CD4-positive, CD25-positive, alpha-beta regulatory T cell (primary cell): Measurements from ENCODE around the gene TMEM169. TPM values are rescaled to one million over a fixed set of nuclear protein-coding genes. Genes with fewer than 3 reads are reported as not detected.

Source experiments
- ATAC-seq, 2 donors: fragments of 150-1000 bp; cut with Tn5 transposase; one replicate each; pipeline ENCODE4 v1.10.0; 2021; ENCODE audit warnings: low read depth in 2 of 2, moderate number of reproducible peaks in 2 of 2, moderate library complexity in 1 of 2
- DNase-seq, 3 donors: peaks; one replicate each; pipeline versions ENCODE4 v3.0.0 to v3.0.0-alpha.2; 2012 to 2022; ENCODE audit warnings: mixed read lengths in 1 of 3
- H3K27ac ChIP-seq: one replicate; pipeline ENCODE4 v1.7.0; 2013; ENCODE audit warnings: mild to moderate bottlenecking, low read length; ENCODE audit not compliant: insufficient read depth, poor library complexity, severe bottlenecking
- H3K27me3 ChIP-seq: one replicate; pipeline ENCODE4 v1.7.0; 2013; ENCODE audit warnings: low read length; ENCODE audit not compliant: control insufficient read depth, insufficient read depth
- H3K36me3 ChIP-seq: one replicate; pipeline ENCODE4 v1.7.0; 2013; ENCODE audit warnings: mild to moderate bottlenecking, low read length, moderate library complexity; ENCODE audit not compliant: control insufficient read depth, insufficient read depth
- H3K4me1 ChIP-seq: 2 replicates; pipeline ENCODE4 v1.7.0; 2013; ENCODE audit warnings: mild to moderate bottlenecking, low read length; ENCODE audit not compliant: insufficient read depth, control insufficient read depth, poor library complexity, severe bottlenecking
- H3K4me3 ChIP-seq: one replicate; pipeline ENCODE4 v1.7.0; 2013; ENCODE audit warnings: low read depth, mild to moderate bottlenecking, low read length, moderate library complexity
- H3K9me3 ChIP-seq, 2 experiments: 1 replicate in 1 of 2; 2 replicates in 1 of 2; pipeline ENCODE4 v1.7.0; 2013; ENCODE audit warnings: low read length in 2 of 2, mild to moderate bottlenecking in 1 of 2, moderate library complexity in 1 of 2; ENCODE audit not compliant: control insufficient read depth in 2 of 2
- H3K27ac Mint-ChIP-seq, 3 donors: one replicate each; pipeline ENCODE4 v1.8.0; 2020 to 2022; ENCODE audit warnings: mild to moderate bottlenecking in 3 of 3, mixed read lengths in 3 of 3, moderate library complexity in 2 of 3
- H3K27me3 Mint-ChIP-seq: one replicate; pipeline ENCODE4 v1.8.0; 2022; ENCODE audit warnings: mild to moderate bottlenecking, mixed read lengths
- H3K36me3 Mint-ChIP-seq: one replicate; pipeline ENCODE4 v1.8.0; 2020; ENCODE audit warnings: mixed read lengths
- H3K4me1 Mint-ChIP-seq, 4 donors: one replicate each; pipeline ENCODE4 v1.8.0; 2020 to 2022; ENCODE audit warnings: mixed read lengths in 4 of 4, mild to moderate bottlenecking in 1 of 4
- H3K4me3 Mint-ChIP-seq, 4 donors: one replicate each; pipeline ENCODE4 v1.8.0; 2020 to 2022; ENCODE audit warnings: mild to moderate bottlenecking in 4 of 4, mixed read lengths in 4 of 4, moderate library complexity in 3 of 4
- H3K9me3 Mint-ChIP-seq, 7 donors: one replicate each; pipeline ENCODE4 v1.8.0; 2020 to 2022; ENCODE audit warnings: mixed read lengths in 7 of 7, mild to moderate bottlenecking in 3 of 7, moderate library complexity in 2 of 7
- polyA plus RNA-seq, 4 donors: library from polyadenylated mRNA; unstranded; fragments of 300-500 nt; fragmentation: Illumina TruSeq; gene quantifications; one replicate each; pipeline ENCODE4 v1.2.3, GENCODE V29; 2021
- total RNA-seq: library from RNA; stranded (reverse); gene quantifications from one replicate; pipeline ENCODE4 v1.2.3, GENCODE V29; 2022

The TMEM169 gene
- total RNA-seq = 4.6 TPM
- 10 to 100 TPM in 1 of 4 donors, 1 to 10 TPM in 3; 7.0 to 12.8 (median 8.7) TPM for polyA plus RNA-seq

DNA sequence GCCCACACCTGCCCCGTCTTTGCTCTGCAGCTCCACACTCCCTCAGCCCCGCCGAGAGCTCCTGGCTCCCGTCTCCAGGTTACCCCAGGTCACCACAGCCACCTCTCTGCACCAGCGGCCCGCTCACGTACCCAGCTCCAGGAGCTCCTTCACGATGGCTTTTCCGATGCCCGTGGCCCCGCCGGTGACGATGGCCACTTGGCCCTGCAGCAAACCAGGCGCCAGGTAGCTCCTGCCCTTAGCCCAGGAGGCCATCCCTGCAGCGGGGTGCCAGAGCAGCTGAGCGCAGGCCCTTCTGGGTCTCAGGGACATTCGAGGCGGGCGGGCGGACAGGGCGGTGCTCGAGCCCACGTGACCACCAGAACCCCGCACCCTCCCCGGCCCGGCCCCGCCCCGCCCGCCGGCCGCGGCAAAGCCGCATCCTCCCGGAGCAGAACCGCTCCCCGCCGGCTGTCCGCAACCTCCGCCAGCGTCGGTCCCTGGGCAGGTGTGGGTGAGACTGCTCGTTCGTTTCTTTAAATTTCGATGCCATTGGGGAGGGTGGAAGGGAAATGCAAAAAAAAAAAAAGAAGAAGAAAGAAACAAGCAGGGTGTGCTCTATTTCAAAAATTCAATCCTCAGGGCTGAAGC, at the start of gene TMEM169, which contains the start of gene PECR:
Gene TMEM169 (plus strand): TSS at position 433 of the 630 bp plus-strand sequence. CDS start 14,045 bp downstream, outside the sequence.
Gene PECR (minus strand): TSS at position 323 of the 630 bp plus-strand sequence. CDS start 68 bp downstream, at position 255.
- H3K4me3 Mint-ChIP-seq = peak within 1 kb of the TSS; percentile 86 to 100 (median 98)
- Histone ChIP-seq H3K27me3 (no peaks in the 10 kb centered on the region), H3K9me3 (no peaks in the 10 kb centered on the region), H3K36me3 (no peaks in the 10 kb centered on the region), H3K4me1 (peaks cover 57% of the 10 kb centered on the region), H3K27ac (peak within 1 kb of the TSS; percentile 82), H3K4me3 (peak within 1 kb of the TSS; percentile 94)
- H3K27me3 Mint-ChIP-seq = no peaks in the 10 kb centered on the region
- peak; percentile 81 to 87 for ATAC-seq
- peaks cover 24 to 76% (median 49%) of the 10 kb centered on the region in 4 donors for H3K4me1 Mint-ChIP-seq
- H3K27ac Mint-ChIP-seq = peak within 1 kb of the TSS; percentile 89 to 99 (median 90)
- DNase-seq = peak; percentile 73 to 88 (median 74)
- no peaks in the 10 kb centered on the region for H3K9me3 Mint-ChIP-seq
- peaks cover 1% of the 10 kb centered on the region for H3K36me3 Mint-ChIP-seq

- H3K27me3 Mint-ChIP-seq = no peaks in the 10 kb centered on the region
- H3K9me3 Mint-ChIP-seq = peaks cover 0 to 2% (median 0%) of the 10 kb centered on the region in 7 donors
- H3K36me3 ChIP-seq = peaks cover 22% of the 10 kb centered on the region
- H3K27me3 ChIP-seq = no peaks in the 10 kb centered on the region
- no peaks in the 10 kb centered on the region for H3K9me3 ChIP-seq
- no peak overlapping the region for H3K4me3 ChIP-seq
- H3K4me1 ChIP-seq = no peaks in the 10 kb centered on the region
- H3K27ac ChIP-seq = no peak overlapping the region
- ATAC-seq (no peak), DNase-seq (peak in 1 of 3 donors; percentile 63)
- peak overlapping the region; percentile 9 to 20 (median 12) for H3K27ac Mint-ChIP-seq
- H3K36me3 Mint-ChIP-seq = peaks cover 26% of the 10 kb centered on the region
- H3K4me1 Mint-ChIP-seq = peaks cover 8 to 29% (median 18%) of the 10 kb centered on the region in 4 donors
- H3K4me3 Mint-ChIP-seq = no peak overlapping the region
These were observed 49.6 kb upstream of the TMEM169 start for GRCh38 chr2:216031960-216032689.

GRCh38 chr2:216033403-216033802, 48.3 kb upstream of the TMEM169 start:
- ATAC-seq = no peak

DNA sequence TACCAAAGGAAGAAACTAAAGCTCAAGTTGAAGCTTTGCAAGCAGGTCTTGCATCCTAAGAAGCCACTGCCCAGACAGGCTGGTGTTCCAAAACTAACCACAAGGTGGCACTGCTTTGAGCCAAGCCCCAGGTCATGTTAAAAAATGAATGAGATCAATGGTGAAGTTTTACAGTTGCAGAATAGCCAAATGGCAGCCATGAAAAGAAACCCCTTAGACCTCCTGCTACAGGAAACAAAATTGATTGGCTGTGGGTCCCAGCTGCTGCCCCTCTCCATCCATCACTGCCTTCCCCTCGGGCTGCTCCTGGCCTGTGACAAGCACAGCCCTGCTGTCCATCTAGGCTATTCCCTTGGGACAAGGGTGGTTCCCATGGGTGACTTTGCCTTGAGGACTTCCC, 47.7 kb upstream of the TMEM169 start:
- ATAC-seq (peak; percentile 75 to 82), DNase-seq (peak; percentile 55 to 89 (median 74))
- Histone ChIP-seq H3K4me1 (no peaks in the 10 kb centered on the region), H3K36me3 (peaks cover 29% of the 10 kb centered on the region), H3K27ac (no peak overlapping the region), H3K4me3 (no peak overlapping the region), H3K27me3 (no peaks in the 10 kb centered on the region), H3K9me3 (no peaks in the 10 kb centered on the region)
- Mint-ChIP-seq H3K27ac (peak overlapping the region in 1 of 3 donors; percentile 33), H3K36me3 (peaks cover 26% of the 10 kb centered on the region), H3K4me1 (peaks cover 8 to 29% (median 18%) of the 10 kb centered on the region in 4 donors), H3K4me3 (no peak overlapping the region), H3K9me3 (peaks cover 0 to 2% (median 0%) of the 10 kb centered on the region in 7 donors), H3K27me3 (no peaks in the 10 kb centered on the region)

More at GRCh38 chr2:216033403-216033802, 48.3 kb upstream of the TMEM169 start:
- Histone ChIP-seq H3K9me3 (no peaks in the 10 kb centered on the region), H3K4me3 (no peak overlapping the region), H3K27me3 (no peaks in the 10 kb centered on the region), H3K4me1 (no peaks in the 10 kb centered on the region), H3K36me3 (peaks cover 27% of the 10 kb centered on the region), H3K27ac (no peak overlapping the region)
- DNase-seq = no peak
- Mint-ChIP-seq H3K36me3 (peaks cover 26% of the 10 kb centered on the region), H3K4me1 (peaks cover 8 to 29% (median 18%) of the 10 kb centered on the region in 4 donors), H3K27me3 (no peaks in the 10 kb centered on the region), H3K27ac (no peak overlapping the region), H3K4me3 (no peak overlapping the region), H3K9me3 (peaks cover 0 to 2% (median 0%) of the 10 kb centered on the region in 7 donors)

GRCh38 chr2:216039918-216040317, 41.8 kb upstream of the TMEM169 start:
- H3K4me1 ChIP-seq = no peaks in the 10 kb centered on the region
- H3K9me3 Mint-ChIP-seq = no peaks in the 10 kb centered on the region
- DNase-seq = no peak
- peaks cover 25% of the 10 kb centered on the region for H3K36me3 Mint-ChIP-seq
- no peaks in the 10 kb centered on the region for H3K9me3 ChIP-seq
- no peak overlapping the region for H3K4me3 ChIP-seq
- no peak overlapping the region for H3K27ac ChIP-seq
- H3K27ac Mint-ChIP-seq = peak overlapping the region in 2 of 3 donors; percentile 61 to 79
- no peaks in the 10 kb centered on the region for H3K27me3 ChIP-seq
- peaks cover 0 to 2% (median under 1%) of the 10 kb centered on the region in 4 donors for H3K4me1 Mint-ChIP-seq
- H3K36me3 ChIP-seq = peaks cover 67% of the 10 kb centered on the region
- no peak overlapping the region for H3K4me3 Mint-ChIP-seq
- no peak for ATAC-seq
- no peaks in the 10 kb centered on the region for H3K27me3 Mint-ChIP-seq

GRCh38 chr2:216041438-216041837, 40.3 kb upstream of the TMEM169 start:
- Histone ChIP-seq H3K27me3 (no peaks in the 10 kb centered on the region), H3K4me3 (no peak overlapping the region), H3K27ac (no peak overlapping the region), H3K4me1 (no peaks in the 10 kb centered on the region), H3K9me3 (no peaks in the 10 kb centered on the region), H3K36me3 (peaks cover 68% of the 10 kb centered on the region)
- Mint-ChIP-seq H3K27ac (peak overlapping the region in 1 of 3 donors; percentile 17), H3K27me3 (no peaks in the 10 kb centered on the region), H3K9me3 (no peaks in the 10 kb centered on the region), H3K36me3 (peaks cover 25% of the 10 kb centered on the region), H3K4me3 (no peak overlapping the region), H3K4me1 (peaks cover 7 to 9% (median 7%) of the 10 kb centered on the region in 4 donors)
- no peak for ATAC-seq
- no peak for DNase-seq

DNA sequence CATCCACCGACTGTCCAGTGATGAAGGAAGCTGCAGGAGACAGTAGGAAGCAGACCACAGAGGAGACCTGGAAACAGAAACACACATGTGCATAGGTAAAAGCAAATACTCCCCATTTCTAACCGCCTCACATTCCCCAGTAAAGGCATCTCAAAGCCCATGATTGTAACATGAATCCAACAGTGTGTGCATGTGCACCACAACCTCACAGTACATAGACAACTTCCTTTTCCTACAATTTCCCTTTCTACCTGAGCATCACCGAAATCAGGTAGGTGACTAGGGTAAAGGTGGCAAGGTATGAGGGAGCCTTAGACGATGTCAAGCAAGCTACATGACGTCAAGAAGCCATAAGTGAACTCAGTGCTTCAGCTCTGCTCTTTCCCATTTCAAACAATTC, 37.8 kb upstream of the TMEM169 start:
- Histone ChIP-seq H3K4me1 (no peaks in the 10 kb centered on the region), H3K4me3 (no peak overlapping the region), H3K27me3 (no peaks in the 10 kb centered on the region), H3K27ac (no peak overlapping the region), H3K36me3 (peaks cover 65% of the 10 kb centered on the region), H3K9me3 (no peaks in the 10 kb centered on the region)
- Mint-ChIP-seq H3K4me3 (no peak overlapping the region), H3K4me1 (peaks cover 7 to 9% (median 7%) of the 10 kb centered on the region in 4 donors), H3K36me3 (peaks cover 31% of the 10 kb centered on the region), H3K9me3 (no peaks in the 10 kb centered on the region), H3K27me3 (no peaks in the 10 kb centered on the region), H3K27ac (peak overlapping the region in 2 of 3 donors; percentile 16 to 57)
- no peak for ATAC-seq
- no peak for DNase-seq
